ENCODE results near the gene CAMK2G. TPM values are rescaled to one million over a fixed set of nuclear protein-coding genes. Genes with fewer than 3 reads are reported as not detected.

The CAMK2G gene
- total RNA-seq, 1 donor from 2014 or later, result 48.9 TPM

GRCh38 chr10:73886661-73887293, 12.4 kb upstream of the CAMK2G start:
- TF ChIP-seq POLR2A (IDR thresholded peaks at IDR 0.05) (no peak), CTCF (IDR thresholded peaks at IDR 0.05) (no peak), POLR2AphosphoS5 (IDR thresholded peaks at IDR 0.05; ENCODE audit: insufficient read depth in 1 of 2, low read depth in 1 of 2) (no peak)
- Histone ChIP-seq H3K27ac (peak overlapping the region; percentile 85), H3K4me3 (no peak overlapping the region), H3K4me1 (peaks cover 34% of the 10 kb centered on the region), H3K27me3 (no peaks in the 10 kb centered on the region), H3K9me3 (no peaks in the 10 kb centered on the region), H3K36me3 (no peaks in the 10 kb centered on the region)
- DNase-seq (ENCODE audit: extremely low spot score in 2 of 2), result no peak
- intact Hi-C loops (cut with DNase I), result loop anchor here (5.0 kb wide), 1 partner anchor 51 kb away; no protein-coding TSS in a partner anchor

DNA sequence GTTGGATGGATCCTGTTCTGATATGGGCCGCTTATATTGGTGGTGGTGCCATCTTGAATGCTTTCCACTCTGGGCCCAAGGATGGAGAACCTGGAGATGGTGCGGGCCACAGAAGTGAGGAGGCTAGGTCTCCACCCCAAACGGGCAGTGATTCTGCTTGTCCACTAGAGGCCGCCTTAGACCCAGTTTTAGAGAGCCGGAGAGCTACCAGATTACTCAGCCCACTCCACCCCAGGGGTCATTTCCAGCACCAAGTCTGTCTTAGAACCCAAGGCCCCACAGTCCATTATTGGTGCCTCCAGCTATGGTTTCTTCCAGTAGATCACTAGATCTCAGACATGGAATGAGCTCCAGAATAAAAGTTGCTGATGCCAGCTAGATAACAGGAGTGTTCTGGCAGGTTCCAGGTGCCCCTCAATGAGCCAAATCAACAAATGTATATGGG, 11.8 kb upstream of the CAMK2G start:
- no peaks in the 10 kb centered on the region for H3K36me3 ChIP-seq
- TF ChIP-seq POLR2A (IDR thresholded peaks at IDR 0.05) (no peak), CTCF (IDR thresholded peaks at IDR 0.05) (peak; percentile 78 to 96 (median 90)), POLR2AphosphoS5 (IDR thresholded peaks at IDR 0.05; ENCODE audit: insufficient read depth in 1 of 2, low read depth in 1 of 2) (peak in 1 of 2 donors; percentile 34)
- no peak overlapping the region for H3K4me3 ChIP-seq
- H3K27ac ChIP-seq, result peak overlapping the region; percentile 85
- intact Hi-C loops (cut with DNase I), result loop anchor here (5.0 kb wide), 1 partner anchor 51 kb away; no protein-coding TSS in a partner anchor
- no peaks in the 10 kb centered on the region for H3K27me3 ChIP-seq
- DNase-seq (ENCODE audit: extremely low spot score in 2 of 2), result no peak
- H3K9me3 ChIP-seq, result no peaks in the 10 kb centered on the region
- H3K4me1 ChIP-seq, result peaks cover 34% of the 10 kb centered on the region

DNA sequence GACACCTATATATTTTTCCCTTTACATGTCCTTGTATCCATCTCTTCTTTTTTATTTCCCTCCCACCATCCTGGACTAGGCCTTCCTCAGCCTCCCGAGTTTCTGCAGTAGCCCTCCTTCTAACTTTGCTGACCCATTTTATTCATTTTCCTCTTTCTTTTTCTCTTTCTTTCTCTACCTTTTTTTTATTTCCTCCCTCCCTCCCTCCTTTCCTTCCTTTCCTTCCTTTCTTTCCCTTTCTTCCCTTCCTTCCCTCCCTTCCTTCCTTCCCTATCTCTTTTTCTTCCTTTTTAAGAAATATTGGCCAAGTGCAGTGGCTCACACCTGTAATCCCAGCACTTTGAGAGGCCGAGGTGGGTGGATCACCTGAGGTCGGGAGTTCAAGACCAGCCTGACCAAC, 9.7 kb upstream of the CAMK2G start:
- peaks cover 32% of the 10 kb centered on the region for H3K4me1 ChIP-seq
- intact Hi-C loops (cut with DNase I), result no loop called here
- H3K4me3 ChIP-seq, result no peak overlapping the region
- H3K9me3 ChIP-seq, result no peaks in the 10 kb centered on the region
- H3K27me3 ChIP-seq, result no peaks in the 10 kb centered on the region
- H3K36me3 ChIP-seq, result no peaks in the 10 kb centered on the region
- TF ChIP-seq CTCF (IDR thresholded peaks at IDR 0.05) (no peak), POLR2AphosphoS5 (IDR thresholded peaks at IDR 0.05; ENCODE audit: insufficient read depth in 1 of 2, low read depth in 1 of 2) (no peak), POLR2A (IDR thresholded peaks at IDR 0.05) (no peak)
- no peak overlapping the region for H3K27ac ChIP-seq
- no peak for DNase-seq (ENCODE audit: extremely low spot score in 2 of 2)

- intact Hi-C loops (cut with DNase I), result no loop called here
- Histone ChIP-seq H3K27ac (no peak overlapping the region), H3K4me3 (no peak overlapping the region), H3K36me3 (no peaks in the 10 kb centered on the region), H3K9me3 (no peaks in the 10 kb centered on the region), H3K4me1 (peaks cover 14% of the 10 kb centered on the region), H3K27me3 (no peaks in the 10 kb centered on the region)
- DNase-seq (ENCODE audit: extremely low spot score in 2 of 2), result no peak
- TF ChIP-seq POLR2A (IDR thresholded peaks at IDR 0.05), result no peak
- TF ChIP-seq CTCF (IDR thresholded peaks at IDR 0.05), result no peak
- TF ChIP-seq POLR2AphosphoS5 (IDR thresholded peaks at IDR 0.05; ENCODE audit: insufficient read depth in 1 of 2, low read depth in 1 of 2), result no peak
These were observed 7.0 kb upstream of the CAMK2G start for GRCh38 chr10:73881221-73881919.

Data from vagina (tissue), 2 donors.